HFFc6 (cell line): Measurements from ENCODE around the gene ANKLE1. TPM values are rescaled to one million over a fixed set of nuclear protein-coding genes. Genes with fewer than 3 reads are reported as not detected.

ENCODE experiments used
- DNase-seq: peaks from one replicate; pipeline ENCODE4 v3.0.0-alpha.2; 2018
- H3K27ac Mint-ChIP-seq: 2 replicates; pipeline ENCODE4 v1.8.0; 2020; ENCODE audit warnings: mild to moderate bottlenecking, mixed read lengths
- H3K27me3 Mint-ChIP-seq: 2 replicates; pipeline ENCODE4 v1.8.0; 2021; ENCODE audit warnings: mild to moderate bottlenecking, moderate library complexity, mixed read lengths; ENCODE audit not compliant: insufficient read depth
- H3K36me3 Mint-ChIP-seq: 2 replicates; pipeline ENCODE4 v1.8.0; 2021; ENCODE audit warnings: low read depth, mixed read lengths
- H3K4me1 Mint-ChIP-seq: 2 replicates; pipeline ENCODE4 v1.8.0; 2020; ENCODE audit warnings: low read depth, mixed read lengths
- H3K4me3 Mint-ChIP-seq: 2 replicates; pipeline ENCODE4 v1.8.0; 2020; ENCODE audit warnings: mild to moderate bottlenecking, moderate library complexity, mixed read lengths
- H3K9me3 Mint-ChIP-seq: 2 replicates; pipeline ENCODE4 v1.8.0; 2020; ENCODE audit warnings: mild to moderate bottlenecking, mixed read lengths
- total RNA-seq, 6 experiments: library from RNA; stranded (reverse); fragmentation: NEBNext Ultra II Directional; extraction: Animal tissue kit (Norgen Biotek cat#: 25700); gene quantifications; 2 replicates in 1 of 6; 3 replicates in 5 of 6; pipeline ENCODE4 v1.2.3, GENCODE V29; 2021
- TF ChIP-seq, protein P1 (sequence below): fragments of 200-600 bp; sonication (generic); IDR thresholded peaks from 2 replicates; pipeline ENCODE4 v1.5.0; 2021; ENCODE audit warnings: antibody characterized with exemption, mild to moderate bottlenecking

Gene ANKLE1
- total RNA-seq, 6 experiments from 2014 or later = 0.28 to 0.57 (median 0.43) TPM

DNA sequence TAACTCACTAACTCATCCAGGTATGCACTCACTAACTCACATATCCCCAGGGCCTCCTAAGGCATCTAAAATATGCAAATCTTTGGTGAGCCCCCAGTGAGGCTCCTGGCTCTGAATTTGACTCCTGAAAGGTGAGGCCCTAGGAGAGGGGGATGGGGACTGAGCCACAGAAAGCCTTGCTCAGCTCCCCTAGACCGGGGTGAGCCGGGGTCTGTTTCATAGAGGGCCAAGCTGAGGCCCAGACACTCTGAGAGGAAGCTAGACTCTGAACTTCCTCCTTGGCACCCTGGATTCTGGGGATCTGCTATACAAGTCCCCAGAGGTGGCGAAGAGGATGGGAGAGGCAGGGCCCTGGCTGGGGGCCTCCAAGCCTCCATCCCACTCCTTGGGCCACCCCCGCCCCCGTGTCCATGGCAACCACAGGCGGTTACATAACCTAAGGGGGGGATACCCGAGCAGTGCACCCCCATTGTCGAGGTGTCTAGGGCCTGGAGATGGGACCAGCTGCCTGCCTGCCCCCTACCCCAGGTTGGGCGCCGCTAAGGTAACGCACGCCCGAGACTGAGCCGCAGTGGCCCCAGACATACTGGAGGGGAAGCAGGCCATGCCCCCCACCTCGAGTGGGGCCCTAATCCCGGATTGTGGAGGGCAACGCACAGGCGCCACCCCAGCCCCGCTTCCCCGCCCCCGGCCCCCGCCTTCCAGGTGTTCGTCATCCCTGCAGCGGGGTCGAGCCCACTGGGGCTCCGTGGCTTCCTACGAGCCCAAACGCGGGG is 20.9 kb downstream of the ANKLE1 start:
- H3K4me1 Mint-ChIP-seq = peaks cover 35% of the 10 kb centered on the region
- H3K36me3 Mint-ChIP-seq = peaks cover 13% of the 10 kb centered on the region; the same call in 1 of the 2 replicates
- TF ChIP-seq, protein P1, sequence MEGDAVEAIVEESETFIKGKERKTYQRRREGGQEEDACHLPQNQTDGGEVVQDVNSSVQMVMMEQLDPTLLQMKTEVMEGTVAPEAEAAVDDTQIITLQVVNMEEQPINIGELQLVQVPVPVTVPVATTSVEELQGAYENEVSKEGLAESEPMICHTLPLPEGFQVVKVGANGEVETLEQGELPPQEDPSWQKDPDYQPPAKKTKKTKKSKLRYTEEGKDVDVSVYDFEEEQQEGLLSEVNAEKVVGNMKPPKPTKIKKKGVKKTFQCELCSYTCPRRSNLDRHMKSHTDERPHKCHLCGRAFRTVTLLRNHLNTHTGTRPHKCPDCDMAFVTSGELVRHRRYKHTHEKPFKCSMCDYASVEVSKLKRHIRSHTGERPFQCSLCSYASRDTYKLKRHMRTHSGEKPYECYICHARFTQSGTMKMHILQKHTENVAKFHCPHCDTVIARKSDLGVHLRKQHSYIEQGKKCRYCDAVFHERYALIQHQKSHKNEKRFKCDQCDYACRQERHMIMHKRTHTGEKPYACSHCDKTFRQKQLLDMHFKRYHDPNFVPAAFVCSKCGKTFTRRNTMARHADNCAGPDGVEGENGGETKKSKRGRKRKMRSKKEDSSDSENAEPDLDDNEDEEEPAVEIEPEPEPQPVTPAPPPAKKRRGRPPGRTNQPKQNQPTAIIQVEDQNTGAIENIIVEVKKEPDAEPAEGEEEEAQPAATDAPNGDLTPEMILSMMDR = no peak
- no peak overlapping the region for H3K27ac Mint-ChIP-seq
- no peak for DNase-seq
- H3K27me3 Mint-ChIP-seq = no peaks in the 10 kb centered on the region; the same call in none of the 2 replicates
- peak overlapping the region; percentile 73 for H3K4me3 Mint-ChIP-seq
- no peaks in the 10 kb centered on the region for H3K9me3 Mint-ChIP-seq

DNA sequence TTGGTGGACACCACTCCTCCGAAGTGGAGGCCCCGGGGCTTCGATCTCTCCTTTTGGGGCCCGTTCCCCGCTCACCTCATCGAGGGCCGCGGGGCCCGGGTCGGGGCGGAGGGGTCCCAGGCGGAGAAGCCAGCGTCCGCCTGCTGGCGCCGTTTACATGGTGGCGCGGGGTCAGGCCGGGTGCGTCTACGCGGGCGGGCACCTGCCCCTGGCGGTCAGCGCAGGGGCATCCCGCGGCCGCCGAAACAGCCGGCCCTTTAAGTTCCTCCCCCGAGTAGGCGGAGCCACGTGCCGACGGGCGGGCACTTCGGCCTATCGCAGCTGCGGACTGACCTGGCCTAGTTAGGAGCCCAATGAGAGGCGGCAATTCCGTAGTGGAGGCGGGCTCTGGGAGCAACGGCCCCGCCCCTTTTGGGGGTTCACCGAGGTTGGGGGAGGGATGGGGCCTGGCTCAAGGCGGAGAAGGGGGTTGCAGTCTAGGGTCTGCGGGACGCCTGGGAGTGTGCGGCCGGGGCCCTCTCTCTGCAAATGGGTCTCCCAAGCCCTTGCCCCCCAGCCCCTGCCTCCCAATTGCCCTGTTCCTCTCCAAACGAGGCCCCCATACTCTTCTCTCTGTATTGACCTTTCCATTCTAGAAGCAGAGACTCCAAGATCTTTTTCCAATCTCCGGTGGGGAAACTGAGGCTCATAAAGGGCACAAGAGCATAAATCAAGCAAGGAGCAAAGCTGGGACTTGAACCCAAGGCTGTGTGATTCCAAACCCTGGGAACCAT is 21.7 kb downstream of the ANKLE1 start, which contains the start of gene ABHD8:
Gene ABHD8, minus strand, starts transcription at position 259 of the 773 bp plus-strand sequence. CDS start 1,809 bp downstream, outside the sequence.
- H3K27ac Mint-ChIP-seq = peak within 1 kb of the TSS; percentile 31; the same call in 1 of the 2 replicates
- H3K4me3 Mint-ChIP-seq = peak within 1 kb of the TSS; percentile 73
- H3K4me1 Mint-ChIP-seq = peaks cover 41% of the 10 kb centered on the region
- TF ChIP-seq, protein P1 = peak; percentile 82
- peak; percentile 94 for DNase-seq
- no peaks in the 10 kb centered on the region; the same call in none of the 2 replicates for H3K27me3 Mint-ChIP-seq
- H3K36me3 Mint-ChIP-seq = peaks cover 9% of the 10 kb centered on the region; the same call in 1 of the 2 replicates
- no peaks in the 10 kb centered on the region for H3K9me3 Mint-ChIP-seq

DNA sequence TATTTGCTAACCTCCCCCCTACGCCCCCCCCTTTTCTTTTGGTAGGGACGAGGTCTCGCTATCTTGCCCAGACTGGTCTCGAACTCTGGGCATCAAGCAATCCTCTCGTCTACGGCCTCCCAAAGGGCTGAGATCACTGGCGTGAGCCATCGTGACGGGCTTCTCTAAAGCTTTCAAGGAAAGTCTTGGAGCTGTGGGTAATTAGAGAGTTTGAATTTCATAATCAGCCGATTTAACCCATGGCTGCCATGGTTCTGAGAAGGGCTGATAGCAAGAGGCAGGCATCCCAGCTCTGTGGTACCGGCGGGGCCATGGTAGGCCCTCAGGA is 22.2 kb downstream of the ANKLE1 start:
- TF ChIP-seq, protein P1 = no peak
- Mint-ChIP-seq H3K4me1 (peaks cover 41% of the 10 kb centered on the region), H3K36me3 (peaks cover 7% of the 10 kb centered on the region; the same call in 1 of the 2 replicates), H3K27me3 (no peaks in the 10 kb centered on the region; the same call in none of the 2 replicates), H3K4me3 (peak overlapping the region; percentile 73), H3K27ac (0 out of 2 replicates have a peak overlapping the region, but pooled peaks have one; percentile 31), H3K9me3 (no peaks in the 10 kb centered on the region)
- DNase-seq = no peak

DNA sequence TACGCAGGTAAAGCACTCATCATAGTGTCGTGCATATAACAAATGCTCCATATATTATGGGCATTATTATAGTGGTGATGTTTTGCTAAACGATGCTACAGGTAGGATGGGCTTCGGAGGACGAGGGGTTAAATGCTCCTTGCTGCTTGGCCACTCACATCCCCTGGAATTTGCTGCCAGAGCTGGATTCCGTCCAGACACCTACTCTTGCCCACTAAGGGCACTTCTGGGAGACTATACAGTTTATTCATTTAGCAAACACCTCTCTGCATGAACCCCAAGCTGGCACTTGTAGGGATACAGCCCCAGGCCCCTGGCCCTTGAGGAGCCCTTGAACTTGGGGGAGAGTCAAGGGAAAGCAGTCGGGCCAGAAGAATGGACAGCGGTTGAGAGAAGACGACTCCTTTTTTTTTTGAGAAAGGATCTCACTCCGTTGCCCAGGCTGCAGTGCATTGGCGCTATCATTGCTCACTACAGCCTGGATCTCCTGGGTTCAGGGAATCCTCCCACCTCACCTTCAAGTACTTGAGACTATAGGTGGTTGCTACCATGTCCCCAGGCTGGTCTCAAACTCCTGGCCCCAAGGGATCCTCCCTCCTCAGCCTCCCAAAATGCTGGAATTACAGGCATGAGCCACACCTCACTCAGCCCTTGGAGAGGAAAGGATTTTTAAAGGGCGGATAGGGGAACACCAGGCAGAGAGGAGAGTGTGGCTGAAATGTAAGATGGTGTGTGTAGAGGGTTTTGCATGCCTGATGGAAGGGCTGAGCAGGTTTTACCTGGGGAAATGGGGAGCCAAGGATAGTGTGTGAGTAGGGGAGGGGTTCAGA is 22.9 kb downstream of the ANKLE1 start:
- Mint-ChIP-seq H3K9me3 (no peaks in the 10 kb centered on the region), H3K4me1 (peaks cover 41% of the 10 kb centered on the region), H3K4me3 (peak overlapping the region; percentile 92), H3K27ac (peak overlapping the region; percentile 53), H3K27me3 (no peaks in the 10 kb centered on the region; the same call in none of the 2 replicates), H3K36me3 (peaks cover 7% of the 10 kb centered on the region; the same call in 1 of the 2 replicates)
- DNase-seq = no peak
- TF ChIP-seq, protein P1 = no peak

DNA sequence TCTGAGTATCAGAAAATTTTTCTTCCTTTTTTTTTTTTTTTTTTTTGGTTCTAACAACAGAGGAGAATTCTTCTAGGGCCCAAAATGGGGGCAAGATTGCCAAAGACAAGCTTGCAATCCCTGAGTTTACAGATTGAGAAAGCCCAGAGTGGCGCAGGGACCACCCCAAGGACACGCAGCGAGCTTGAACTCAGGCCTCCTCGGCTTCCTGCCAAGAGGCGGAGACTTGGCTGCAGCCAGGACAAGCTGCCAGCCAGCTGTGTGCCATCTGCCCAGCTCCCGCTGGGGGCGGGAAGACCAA is 23.5 kb downstream of the ANKLE1 start:
- TF ChIP-seq, protein P1 = no peak
- Mint-ChIP-seq H3K4me1 (peaks cover 43% of the 10 kb centered on the region), H3K36me3 (peaks cover 10% of the 10 kb centered on the region), H3K9me3 (no peaks in the 10 kb centered on the region), H3K4me3 (peak overlapping the region; percentile 92), H3K27ac (peak overlapping the region; percentile 53), H3K27me3 (no peaks in the 10 kb centered on the region; the same call in none of the 2 replicates)
- no peak for DNase-seq
